HG03469 (cell line): Measurements from ENCODE around the gene MAPK7.
A peak's percentile ranks its signal among the peaks of the same experiment; 100 is the strongest.

Experiments used
- ATAC-seq: cut with Tn5 transposase; IDR thresholded peaks from one replicate; pipeline ENCODE4 v1.9.1; 2021; ENCODE audit warnings: mild to moderate bottlenecking, moderate library complexity, moderate number of reproducible peaks; ENCODE audit not compliant: unreplicated experiment

MAPK7 gene

GRCh38 chr17:19362277-19363113 lies 15.8 kb upstream of the MAPK7 start, which contains the start of gene B9D1:
Gene B9D1 (minus strand): TSS chr17:19362723. CDS start chr17:19362569, 154 bp downstream.
- ATAC-seq = peak; percentile 55

GRCh38 chr17:19363114-19363438 lies 15.2 kb upstream of the MAPK7 start:
- no peak for ATAC-seq

- no peak for ATAC-seq
Observed at GRCh38 chr17:19363460-19364035, 14.8 kb upstream of the MAPK7 start.

GRCh38 chr17:19364699-19365498 lies 13.4 kb upstream of the MAPK7 start:
- ATAC-seq = no peak

GRCh38 chr17:19365499-19365817 lies 12.8 kb upstream of the MAPK7 start:
- no peak for ATAC-seq

GRCh38 chr17:19365833-19366636 lies 12.3 kb upstream of the MAPK7 start:
- ATAC-seq = no peak

GRCh38 chr17:19366637-19366972 lies 11.7 kb upstream of the MAPK7 start:
- ATAC-seq = no peak

GRCh38 chr17:19368229-19368628 lies 10.1 kb upstream of the MAPK7 start:
- ATAC-seq = no peak

- no peak for ATAC-seq
Observed at GRCh38 chr17:19369107-19369778, 9.1 kb upstream of the MAPK7 start.

- ATAC-seq = no peak
Observed at GRCh38 chr17:19369846-19370492, 8.3 kb upstream of the MAPK7 start.

- ATAC-seq = no peak
Observed at GRCh38 chr17:19370493-19370960, 7.8 kb upstream of the MAPK7 start.

GRCh38 chr17:19371259-19372010 lies 6.9 kb upstream of the MAPK7 start:
- no peak for ATAC-seq

GRCh38 chr17:19372011-19372370 lies 6.3 kb upstream of the MAPK7 start:
- no peak for ATAC-seq

GRCh38 chr17:19372439-19372838 lies 5.9 kb upstream of the MAPK7 start:
- ATAC-seq = no peak

GRCh38 chr17:19372866-19373504 lies 5.3 kb upstream of the MAPK7 start:
- no peak for ATAC-seq

GRCh38 chr17:19374136-19374535 lies 4.2 kb upstream of the MAPK7 start:
- ATAC-seq = no peak

- no peak for ATAC-seq
Observed at GRCh38 chr17:19375732-19376131, 2.6 kb upstream of the MAPK7 start.

- ATAC-seq = no peak
Observed at GRCh38 chr17:19376811-19377210, 1.5 kb upstream of the MAPK7 start.
